Erythroblast (primary cell): ENCODE measurements around the gene CHCHD2.

Experiments
- GATA1 ChIP-seq: IDR thresholded peaks from 2 replicates; pipeline ENCODE4 v1.6.1; 2011; ENCODE audit warnings: low read depth, mild to moderate bottlenecking, control low read depth, low read length, moderate library complexity
- POLR2A ChIP-seq: IDR thresholded peaks from 2 replicates; pipeline ENCODE4 v1.6.1; 2011; ENCODE audit warnings: mild to moderate bottlenecking, low read length

GRCh38 chr7:56092789-56093531 is 13.3 kb downstream of the CHCHD2 start, which contains the start of gene PHKG1:
- no peak for TF ChIP-seq POLR2A
- no peak for TF ChIP-seq GATA1
